Mucosa of rectum (tissue), 2 donors: ENCODE data around the gene AP2A1.
A peak's percentile ranks its signal among the peaks of the same experiment; 100 is the strongest.

Experiments used
- H3K27ac ChIP-seq, 2 donors: one replicate each; pipeline ENCODE4 v1.7.0; 2013; ENCODE audit warnings: inconsistent platforms in 2 of 2, low read depth in 2 of 2, low read length in 2 of 2
- H3K27me3 ChIP-seq, 2 donors: one replicate each; pipeline ENCODE4 v1.7.0; 2013; ENCODE audit warnings: low read length in 2 of 2; ENCODE audit not compliant: control insufficient read depth in 2 of 2, insufficient read depth in 2 of 2
- H3K36me3 ChIP-seq, 2 donors: one replicate each; pipeline ENCODE4 v1.7.0; 2013; ENCODE audit warnings: low read length in 2 of 2; ENCODE audit not compliant: control insufficient read depth in 2 of 2, insufficient read depth in 2 of 2
- H3K4me1 ChIP-seq, 2 donors: one replicate each; pipeline ENCODE4 v1.7.0; 2013; ENCODE audit warnings: low read length in 2 of 2, mild to moderate bottlenecking in 1 of 2; ENCODE audit not compliant: control insufficient read depth in 2 of 2, insufficient read depth in 2 of 2
- H3K4me3 ChIP-seq, 2 donors: one replicate each; pipeline ENCODE4 v1.7.0; 2013; ENCODE audit warnings: low read length in 2 of 2
- H3K9ac ChIP-seq, 2 donors: one replicate each; pipeline ENCODE4 v1.7.0; 2013; ENCODE audit warnings: low read length in 2 of 2, low read depth in 1 of 2, mild to moderate bottlenecking in 1 of 2
- H3K9me3 ChIP-seq, 2 donors: one replicate each; pipeline ENCODE4 v1.7.0; 2013; ENCODE audit warnings: low read length in 2 of 2; ENCODE audit not compliant: control insufficient read depth in 2 of 2
- donor health status: healthy.
- donor health status: Normal muscosa, but diverticular disease.

Gene AP2A1

DNA sequence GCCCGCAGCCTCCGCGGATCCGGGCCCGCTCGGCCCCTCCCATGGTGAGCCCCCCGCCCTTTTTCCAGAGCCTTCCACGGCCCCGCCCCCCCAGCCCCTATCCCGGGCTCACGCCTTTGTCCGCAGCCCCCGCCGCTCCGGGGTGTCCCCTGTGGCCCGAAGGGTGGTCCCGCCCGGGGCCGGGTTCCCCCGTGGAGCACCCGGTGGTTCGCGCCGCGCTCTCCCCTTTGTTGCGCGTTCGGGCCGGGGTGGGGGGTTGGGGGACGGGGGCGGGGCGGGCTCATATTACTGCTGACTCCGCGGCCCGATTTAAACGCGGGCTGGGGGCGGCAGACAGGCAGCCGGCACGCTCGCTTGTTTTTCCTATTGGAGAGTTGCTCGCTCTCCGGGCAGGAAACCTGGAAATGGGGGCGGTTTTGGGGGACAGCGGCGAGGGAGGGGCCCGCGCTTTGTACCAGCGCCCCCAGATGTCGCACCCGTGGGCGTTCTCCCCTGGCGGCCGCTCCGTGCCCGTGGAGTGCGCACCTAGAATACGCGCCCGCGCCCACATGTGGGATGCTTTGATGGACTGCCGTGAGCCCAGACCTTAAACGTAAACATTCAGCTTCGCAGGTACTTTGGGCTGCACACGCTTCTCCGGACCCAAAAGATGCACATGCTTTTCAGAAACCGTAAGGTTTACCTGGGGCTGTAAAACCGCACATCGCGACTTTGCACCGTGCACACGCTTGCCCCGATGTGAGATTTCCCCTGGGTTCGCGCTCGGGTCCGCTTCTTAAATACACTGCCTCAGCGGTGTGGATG is 84.9 kb downstream of the AP2A1 start:
- Histone ChIP-seq H3K9me3 (no peaks in the 10 kb centered on the region), H3K27ac (peak overlapping the region in 1 of 2 donors; percentile 99), H3K4me1 (peaks cover 17 to 20% of the 10 kb centered on the region in 2 donors), H3K36me3 (peaks cover 0 to 10% of the 10 kb centered on the region in 2 donors), H3K4me3 (peak overlapping the region; percentile 72 to 96), H3K9ac (peak overlapping the region; percentile 24 to 100), H3K27me3 (no peaks in the 10 kb centered on the region)

DNA sequence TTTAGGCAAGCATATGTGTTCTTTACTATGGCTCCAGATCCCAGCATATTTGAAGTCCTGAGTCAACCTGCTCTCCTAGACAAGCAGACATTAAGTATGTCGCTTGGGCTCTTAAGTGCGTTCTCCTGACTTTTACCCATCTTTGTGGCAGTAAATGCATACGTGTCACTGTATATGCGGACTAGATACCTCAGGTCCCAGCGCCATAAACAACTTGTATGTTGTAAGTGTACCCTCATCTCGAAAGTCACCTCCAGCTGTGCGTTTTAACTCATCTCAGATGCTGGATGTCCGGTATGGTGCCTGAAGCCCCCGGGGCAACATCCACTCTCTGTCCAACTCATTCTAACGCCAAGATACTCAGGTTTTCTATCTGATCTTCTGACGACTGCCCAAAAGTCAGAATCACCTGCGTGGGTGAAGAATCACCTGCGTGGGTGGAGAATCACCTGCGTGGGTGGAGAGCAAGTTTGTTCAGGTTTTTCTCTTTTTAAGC is 85.9 kb downstream of the AP2A1 start:
- Histone ChIP-seq H3K9me3 (no peaks in the 10 kb centered on the region), H3K27ac (no peak overlapping the region), H3K4me3 (peak overlapping the region; percentile 72 to 96), H3K27me3 (no peaks in the 10 kb centered on the region), H3K36me3 (peaks cover 4 to 16% of the 10 kb centered on the region in 2 donors), H3K4me1 (peaks cover 17 to 20% of the 10 kb centered on the region in 2 donors), H3K9ac (no peak overlapping the region)

DNA sequence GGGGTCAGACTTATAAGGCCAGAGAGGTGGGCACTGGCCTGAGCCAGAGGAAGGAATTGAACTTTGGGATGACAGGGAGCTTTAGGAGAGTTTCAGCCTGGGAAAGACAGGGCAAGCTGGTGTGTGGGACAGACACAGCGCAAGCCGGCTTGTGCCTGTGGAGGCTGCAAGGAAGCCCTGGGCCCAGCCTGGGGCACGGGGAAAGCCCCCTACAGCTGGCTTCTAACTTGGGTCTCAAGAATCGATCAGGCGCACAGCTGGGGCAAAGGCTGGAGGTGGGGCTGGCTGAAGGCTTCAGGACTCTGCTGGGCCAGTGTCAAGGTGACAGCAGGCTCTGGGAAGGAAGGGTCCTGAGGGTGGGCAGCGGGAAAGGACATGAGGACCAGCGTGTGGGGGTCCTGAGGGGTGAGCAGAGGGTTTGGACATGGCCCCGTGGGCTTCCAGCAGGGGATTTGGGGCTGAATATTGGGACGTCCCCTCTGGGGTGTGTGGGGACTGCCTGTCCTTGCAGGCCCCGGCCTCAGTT is 87.1 kb downstream of the AP2A1 start:
- Histone ChIP-seq H3K27ac (no peak overlapping the region), H3K27me3 (no peaks in the 10 kb centered on the region), H3K36me3 (peaks cover 7 to 27% of the 10 kb centered on the region in 2 donors), H3K4me3 (no peak overlapping the region), H3K9ac (no peak overlapping the region), H3K4me1 (peaks cover 17 to 20% of the 10 kb centered on the region in 2 donors), H3K9me3 (no peaks in the 10 kb centered on the region)

DNA sequence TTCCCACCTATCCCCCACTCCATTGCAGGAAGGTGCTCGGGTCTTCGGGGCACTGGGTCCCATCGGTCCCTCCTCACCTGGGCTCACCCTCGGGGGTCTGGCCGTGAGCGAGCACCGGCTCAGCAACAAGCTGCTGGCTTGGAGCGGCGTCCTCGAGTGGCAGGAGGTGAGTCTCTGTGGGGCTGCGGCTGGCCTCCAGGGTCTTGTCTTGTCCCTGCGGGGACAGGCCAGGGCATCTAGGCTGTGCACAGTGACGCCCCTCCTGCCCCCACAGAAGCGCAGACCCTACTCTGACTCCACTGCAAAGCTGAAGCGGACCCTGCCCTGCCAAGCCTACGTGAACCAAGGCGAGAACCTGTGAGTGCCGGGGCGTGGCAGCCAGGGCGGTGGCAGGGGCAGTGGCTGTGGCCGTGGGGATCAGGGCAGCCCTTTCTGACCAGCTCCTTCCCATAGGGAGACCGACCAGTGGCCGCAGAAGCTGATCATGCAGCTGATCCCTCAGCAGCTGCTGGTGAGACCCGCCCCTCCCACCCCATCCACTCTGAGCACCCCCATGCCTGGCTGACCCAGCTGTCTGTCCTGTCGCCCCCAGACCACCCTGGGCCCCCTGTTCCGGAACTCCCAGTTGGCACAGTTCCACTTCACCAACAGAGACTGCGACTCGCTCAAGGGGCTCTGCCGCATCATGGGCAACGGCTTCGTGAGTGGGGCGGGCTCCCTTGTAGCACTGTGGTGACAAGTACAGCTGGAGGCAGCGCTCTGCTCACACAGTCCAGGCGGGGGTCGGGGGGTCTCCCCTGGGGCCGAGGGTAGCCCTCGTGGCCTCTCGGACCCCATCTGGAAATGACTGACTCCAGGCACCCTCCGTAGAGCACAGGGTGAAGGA is 87.8 kb downstream of the AP2A1 start:
- Histone ChIP-seq H3K36me3 (peaks cover 8 to 29% of the 10 kb centered on the region in 2 donors), H3K27me3 (no peaks in the 10 kb centered on the region), H3K9ac (no peak overlapping the region), H3K4me1 (peaks cover 17 to 20% of the 10 kb centered on the region in 2 donors), H3K27ac (no peak overlapping the region), H3K9me3 (no peaks in the 10 kb centered on the region), H3K4me3 (no peak overlapping the region)

DNA sequence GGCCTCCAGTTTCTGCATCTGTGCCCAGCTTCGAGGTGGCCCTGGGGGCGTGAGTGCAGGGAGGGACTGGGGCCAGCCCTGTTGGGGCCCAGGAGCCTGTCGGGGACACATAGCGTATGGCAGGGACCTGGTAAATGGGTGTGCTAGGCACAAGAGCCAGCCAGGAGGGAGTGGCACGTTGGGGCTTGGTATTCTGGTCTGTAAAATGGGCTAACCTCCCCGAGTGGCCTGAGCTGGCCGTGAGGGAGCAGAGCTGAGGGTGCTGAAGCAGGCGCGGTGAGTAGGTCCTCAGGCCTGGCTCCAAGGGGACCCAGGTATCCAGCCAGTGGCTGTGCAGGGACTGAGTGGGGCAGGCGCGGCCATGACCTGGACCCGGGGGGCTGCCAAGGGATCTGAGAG is 88.5 kb downstream of the AP2A1 start:
- Histone ChIP-seq H3K9ac (no peak overlapping the region), H3K4me3 (no peak overlapping the region), H3K36me3 (peaks cover 13 to 35% of the 10 kb centered on the region in 2 donors), H3K9me3 (no peaks in the 10 kb centered on the region), H3K27ac (no peak overlapping the region), H3K4me1 (peaks cover 11 to 14% of the 10 kb centered on the region in 2 donors), H3K27me3 (no peaks in the 10 kb centered on the region)

DNA sequence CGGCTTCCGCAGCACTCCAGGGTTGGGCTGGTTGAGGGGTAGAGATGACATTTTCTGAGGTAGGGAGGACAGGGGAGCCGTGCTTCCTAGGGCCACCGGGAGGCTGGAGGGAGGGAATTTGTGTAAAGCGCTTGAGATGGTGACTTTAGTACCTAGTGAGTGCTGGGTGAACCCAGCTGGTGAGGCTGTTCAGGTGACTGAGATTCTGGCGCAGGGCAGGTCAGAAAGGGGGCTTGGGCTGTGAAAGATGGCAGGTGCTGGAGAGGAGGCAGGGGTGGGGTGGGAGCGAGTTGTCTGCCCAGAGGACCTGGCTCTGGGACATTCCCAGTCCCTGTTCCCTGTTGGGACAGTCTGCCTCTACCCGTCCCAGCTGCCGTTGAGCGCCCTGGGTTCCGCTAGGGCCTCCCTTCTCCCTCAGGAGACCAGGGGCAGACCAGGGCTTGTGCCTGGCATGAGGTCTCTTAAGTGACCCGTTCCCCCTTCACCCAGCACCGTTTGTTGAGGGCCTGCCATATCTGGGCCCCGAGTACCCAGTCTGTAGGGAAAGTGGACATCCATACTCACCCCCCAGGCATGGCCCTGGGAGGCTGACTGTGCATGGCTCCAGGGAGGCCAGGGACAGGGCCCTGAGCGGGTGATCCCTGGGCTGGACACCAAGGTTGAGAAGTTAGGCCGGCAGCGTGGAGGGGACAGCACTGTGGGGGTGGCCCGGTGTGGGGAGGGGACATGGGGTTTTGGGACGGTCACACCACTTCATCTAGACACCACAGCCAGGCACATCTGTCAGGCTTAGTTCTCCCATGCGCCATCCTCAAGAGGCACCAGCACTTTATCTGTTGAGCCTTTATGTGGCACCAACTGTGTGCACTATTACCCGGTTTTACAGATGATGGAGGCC is 89.1 kb downstream of the AP2A1 start:
- Histone ChIP-seq H3K9ac (no peak overlapping the region), H3K27ac (no peak overlapping the region), H3K36me3 (peaks cover 14 to 39% of the 10 kb centered on the region in 2 donors), H3K9me3 (no peaks in the 10 kb centered on the region), H3K4me3 (no peak overlapping the region), H3K4me1 (peaks cover 10 to 13% of the 10 kb centered on the region in 2 donors), H3K27me3 (no peaks in the 10 kb centered on the region)

DNA sequence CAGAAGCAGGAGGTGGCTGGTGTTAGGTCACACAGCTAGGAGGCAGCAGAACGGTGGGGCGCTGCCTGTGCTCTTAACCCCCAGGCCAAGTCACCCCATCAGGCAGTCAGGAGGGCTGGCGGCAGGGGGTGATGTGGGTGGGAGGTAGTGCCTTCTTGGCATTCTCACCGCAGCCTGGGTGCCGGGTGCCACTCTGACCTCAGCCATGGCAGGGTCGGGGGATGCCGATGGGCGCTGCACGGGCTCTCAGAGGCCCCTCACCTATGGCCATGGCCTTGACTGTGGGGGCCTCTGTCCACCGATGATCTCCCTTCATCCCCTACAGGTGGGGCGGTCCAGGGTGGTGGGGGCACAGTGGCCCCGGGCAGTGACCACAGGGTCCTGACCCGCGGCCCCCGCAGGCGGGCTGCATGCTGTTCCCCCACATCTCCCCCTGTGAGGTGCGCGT is 89.8 kb downstream of the AP2A1 start:
- peaks cover 14 to 39% of the 10 kb centered on the region in 2 donors for H3K36me3 ChIP-seq
- no peak overlapping the region for H3K9ac ChIP-seq
- H3K27ac ChIP-seq = no peak overlapping the region
- H3K27me3 ChIP-seq = no peaks in the 10 kb centered on the region
- H3K4me1 ChIP-seq = peaks cover 10 to 13% of the 10 kb centered on the region in 2 donors
- H3K9me3 ChIP-seq = no peaks in the 10 kb centered on the region
- no peak overlapping the region for H3K4me3 ChIP-seq
